Lower lobe of right lung (tissue), 2 donors: ENCODE measurements around the gene KIR3DL1. TPM values are rescaled to one million over a fixed set of nuclear protein-coding genes. Genes with fewer than 3 reads are reported as not detected.

Experiments
- ATAC-seq, 2 donors: fragments of 200-7000 bp; cut with Tn5 transposase; one replicate each; pipeline ENCODE4 v1.9.1; 2020 to 2022; ENCODE audit warnings: mild to moderate bottlenecking in 2 of 2, moderate library complexity in 2 of 2
- DNase-seq: peaks from one replicate; pipeline ENCODE4 v3.0.0-alpha.2; 2020
- H3K27ac ChIP-seq: fragments of 200-600 bp; one replicate; pipeline ENCODE4 v1.8.0; 2022
- H3K27me3 ChIP-seq: fragments of 200-600 bp; one replicate; pipeline ENCODE4 v1.8.0; 2022; ENCODE audit warnings: low read depth
- H3K36me3 ChIP-seq: fragments of 200-600 bp; one replicate; pipeline ENCODE4 v1.8.0; 2022; ENCODE audit warnings: mild to moderate bottlenecking
- H3K4me1 ChIP-seq: fragments of 200-600 bp; one replicate; pipeline ENCODE4 v1.8.0; 2022
- H3K4me3 ChIP-seq: fragments of 200-600 bp; one replicate; pipeline ENCODE4 v1.8.0; 2022; ENCODE audit warnings: mild to moderate bottlenecking
- H3K9me3 ChIP-seq: fragments of 200-600 bp; one replicate; pipeline ENCODE4 v1.8.0; 2022
- CTCF ChIP-seq: fragments of 200-600 bp; IDR thresholded peaks from one replicate; pipeline ENCODE4 v1.8.0; 2022; ENCODE audit warnings: antibody characterized with exemption, mild to moderate bottlenecking
- intact Hi-C: fragments of 100-400 bp; cut with DNase I; formaldehyde crosslinking; loops from one replicate; pipeline ENCODE4 v1.11.0; 2022
- total RNA-seq: library from RNA; stranded (reverse); fragmentation: NEBNext Ultra II Directional; extraction: Animal tissue kit (Norgen Biotek cat#: 25700); gene quantifications from one replicate; pipeline ENCODE4 v1.2.1, GENCODE V29; 2021
- donor health status: DM: no; HTN: yes; CAD: no; lungs with severe emphysema.

The KIR3DL1 gene
- total RNA-seq, 1 donor from 2014 or later, result 0.71 TPM

GRCh38 chr19:54790711-54791110 lies 25.6 kb upstream of the KIR3DL1 start:
- ATAC-seq, result no peak
- H3K4me1 ChIP-seq, result no peaks in the 10 kb centered on the region

GRCh38 chr19:54791476-54791875 lies 24.8 kb upstream of the KIR3DL1 start:
- Histone ChIP-seq H3K4me1 (no peaks in the 10 kb centered on the region), H3K36me3 (no peaks in the 10 kb centered on the region), H3K27ac (no peak overlapping the region), H3K4me3 (no peak overlapping the region), H3K27me3 (no peaks in the 10 kb centered on the region), H3K9me3 (no peaks in the 10 kb centered on the region)
- ATAC-seq (no peak), DNase-seq (no peak)
- TF ChIP-seq CTCF, result no peak
- intact Hi-C loops, result no loop called here

More at GRCh38 chr19:54790711-54791110, 25.6 kb upstream of the KIR3DL1 start:
- intact Hi-C loops, result no loop called here
- Histone ChIP-seq H3K9me3 (no peaks in the 10 kb centered on the region), H3K4me3 (no peak overlapping the region), H3K27me3 (no peaks in the 10 kb centered on the region), H3K36me3 (no peaks in the 10 kb centered on the region), H3K27ac (no peak overlapping the region)
- DNase-seq, result no peak
- no peak for TF ChIP-seq CTCF

- peak overlapping the region; percentile 28 for H3K4me3 ChIP-seq
- H3K27me3 ChIP-seq, result peaks cover 7% of the 10 kb centered on the region
- ATAC-seq (no peak), DNase-seq (no peak)
- no peaks in the 10 kb centered on the region for H3K9me3 ChIP-seq
- H3K4me1 ChIP-seq, result no peaks in the 10 kb centered on the region
- H3K36me3 ChIP-seq, result no peaks in the 10 kb centered on the region
- H3K27ac ChIP-seq, result no peak overlapping the region
- no peak for TF ChIP-seq CTCF
- intact Hi-C loops, result no loop called here
These were observed 23.5 kb upstream of the KIR3DL1 start for GRCh38 chr19:54792814-54793213.

- no peak for TF ChIP-seq CTCF
- DNase-seq (no peak), ATAC-seq (no peak)
- intact Hi-C loops, result no loop called here
- Histone ChIP-seq H3K27ac (no peak overlapping the region), H3K27me3 (peaks cover 9% of the 10 kb centered on the region), H3K36me3 (no peaks in the 10 kb centered on the region), H3K4me3 (no peak overlapping the region), H3K9me3 (no peaks in the 10 kb centered on the region), H3K4me1 (no peaks in the 10 kb centered on the region)
These were observed 20.5 kb upstream of the KIR3DL1 start for GRCh38 chr19:54795758-54796157.

- no peak within 1 kb of the TSS for H3K4me3 ChIP-seq
- DNase-seq, result no peak
- no peaks in the 10 kb centered on the region for H3K27me3 ChIP-seq
- H3K36me3 ChIP-seq, result no peaks in the 10 kb centered on the region
- H3K4me1 ChIP-seq, result no peaks in the 10 kb centered on the region
- TF ChIP-seq CTCF, result no peak
- no peaks in the 10 kb centered on the region for H3K9me3 ChIP-seq
- no peak within 1 kb of the TSS for H3K27ac ChIP-seq
- ATAC-seq, result peak in 1 of 2 donors; percentile 56
- intact Hi-C loops, result no loop called here
These were observed 12.9 kb upstream of the KIR3DL1 start, which contains the start of gene KIR2DL4 for GRCh38 chr19:54803410-54803809. TSS of gene KIR2DL4 (plus strand) at chr19:54803610. CDS start at chr19:54803652, 42 bp downstream.

GRCh38 chr19:54804101-54804500 lies 12.2 kb upstream of the KIR3DL1 start:
- Histone ChIP-seq H3K4me1 (no peaks in the 10 kb centered on the region), H3K9me3 (no peaks in the 10 kb centered on the region), H3K27ac (no peak overlapping the region), H3K27me3 (no peaks in the 10 kb centered on the region), H3K36me3 (no peaks in the 10 kb centered on the region), H3K4me3 (no peak overlapping the region)
- TF ChIP-seq CTCF, result no peak
- DNase-seq (no peak), ATAC-seq (peak in 1 of 2 donors; percentile 53)
- intact Hi-C loops, result no loop called here
